HT1080 (cell line): ENCODE results near the gene ANKRD18A. TPM values are rescaled to one million over a fixed set of nuclear protein-coding genes. Genes with fewer than 3 reads are reported as not detected.
"Not testable (repeated sequence)": the region's sequence is repeated elsewhere in the genome, so short reads cannot be mapped to it uniquely, and the experiment has no call there.

Source experiments
- DNase-seq: peaks from one replicate; pipeline ENCODE4 v3.0.0-alpha.2; 2015; ENCODE audit warnings: low read depth
- small RNA-seq: library from RNA; depleted of rRNA; stranded (forward); fragments of <200 nt; gene quantifications from one replicate; pipeline ENCODE3, GENCODE V24; 2014
- total RNA-seq: library from RNA; depleted of rRNA; stranded (reverse); fragments of >200 nt; shearing (Covaris generic); gene quantifications from 2 replicates; pipeline ENCODE4 v1.2.3, GENCODE V29; 2014; rRNA removed

ANKRD18A gene
- total RNA-seq, 1 experiment from 2014 or later, result not detected

DNA sequence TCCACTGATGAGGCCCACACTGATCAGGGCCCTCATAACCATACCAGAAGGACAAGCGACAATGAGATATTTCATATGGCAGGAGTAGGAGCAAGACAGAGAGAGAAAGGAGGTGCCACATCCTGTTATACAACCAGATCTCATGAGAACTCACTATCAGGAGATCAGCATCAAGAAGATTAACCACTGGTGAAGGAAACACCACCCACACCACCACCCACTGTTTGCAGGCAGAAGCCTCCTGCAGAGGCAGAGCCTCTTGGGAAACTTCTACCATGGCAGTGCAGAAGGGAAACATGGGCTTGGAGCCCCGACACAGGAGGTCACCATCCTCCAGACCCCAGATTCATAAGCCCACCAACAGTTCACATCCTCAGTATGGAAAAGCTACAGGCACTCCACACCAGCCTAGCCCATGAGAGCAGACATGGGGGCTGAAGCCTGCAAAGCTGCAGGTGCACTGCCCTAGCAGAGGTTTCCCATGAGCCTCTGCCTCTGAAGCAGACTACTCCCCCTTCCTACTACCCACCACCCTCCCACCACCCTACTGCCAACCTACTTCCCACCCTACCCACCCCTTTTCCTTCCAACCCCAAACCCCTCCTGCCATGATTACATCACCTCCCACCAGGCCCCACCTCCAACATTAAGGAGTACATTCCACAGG is 73.8 kb downstream of the ANKRD18A start:
- not testable (repeated sequence) for DNase-seq

DNA sequence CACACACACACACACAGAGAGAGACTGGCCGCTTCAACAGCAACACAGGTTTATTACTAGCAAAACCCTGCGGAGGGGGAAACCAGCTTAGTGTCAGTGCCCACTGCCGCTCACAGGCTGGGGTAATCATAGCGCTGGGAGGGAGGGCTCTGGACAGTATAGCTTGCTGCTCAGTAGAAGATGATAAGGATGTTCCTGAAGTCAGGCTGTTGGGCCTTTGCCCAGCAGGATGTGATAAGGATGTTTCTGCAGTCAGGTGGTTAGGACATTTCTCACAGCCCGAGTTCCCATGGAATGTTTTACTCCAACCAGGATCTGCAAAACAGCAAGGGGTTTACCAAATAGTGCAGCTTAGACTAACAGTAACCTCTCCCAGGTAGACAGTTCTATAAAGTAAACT is 79.9 kb downstream of the ANKRD18A start:
- not testable (repeated sequence) for DNase-seq

DNA sequence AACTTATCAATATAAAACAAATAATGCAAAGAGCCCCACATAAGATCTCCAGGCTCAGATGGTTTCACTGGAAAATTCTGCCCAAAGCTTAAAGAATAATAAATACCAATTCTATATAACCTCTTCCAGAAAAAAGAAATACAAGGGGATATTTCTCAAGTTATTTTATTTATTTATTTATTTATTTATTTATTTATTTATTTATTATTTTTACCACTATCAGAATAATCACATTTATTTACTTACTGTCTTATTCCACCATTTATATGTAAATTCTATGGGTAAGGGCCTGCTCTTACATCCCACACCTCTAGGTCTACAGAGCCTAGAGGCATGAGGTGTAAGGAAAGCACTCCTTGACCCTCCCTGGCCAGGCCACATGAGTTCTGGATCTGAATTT is 91.1 kb downstream of the ANKRD18A start:
- no peak for DNase-seq

DNA sequence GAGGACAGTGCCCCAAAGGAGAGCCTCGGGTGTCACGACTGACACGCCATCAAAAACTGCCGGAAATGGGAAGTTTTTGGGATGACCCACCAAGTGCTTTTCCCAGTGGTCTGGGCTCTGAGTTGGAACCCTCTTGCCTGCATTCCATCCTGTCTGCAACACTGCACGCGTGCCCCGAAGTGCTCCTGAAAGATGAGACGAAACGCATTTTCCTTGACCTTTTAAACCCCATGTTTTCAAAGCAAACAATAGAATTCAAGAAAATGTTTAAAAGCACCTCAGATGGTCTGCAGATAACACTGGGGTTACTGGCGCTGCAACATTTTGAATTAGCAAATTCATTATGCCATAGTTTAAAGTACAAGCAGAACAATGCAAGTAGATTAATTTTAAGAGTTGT is 92.9 kb downstream of the ANKRD18A start:
- DNase-seq, result no peak

DNA sequence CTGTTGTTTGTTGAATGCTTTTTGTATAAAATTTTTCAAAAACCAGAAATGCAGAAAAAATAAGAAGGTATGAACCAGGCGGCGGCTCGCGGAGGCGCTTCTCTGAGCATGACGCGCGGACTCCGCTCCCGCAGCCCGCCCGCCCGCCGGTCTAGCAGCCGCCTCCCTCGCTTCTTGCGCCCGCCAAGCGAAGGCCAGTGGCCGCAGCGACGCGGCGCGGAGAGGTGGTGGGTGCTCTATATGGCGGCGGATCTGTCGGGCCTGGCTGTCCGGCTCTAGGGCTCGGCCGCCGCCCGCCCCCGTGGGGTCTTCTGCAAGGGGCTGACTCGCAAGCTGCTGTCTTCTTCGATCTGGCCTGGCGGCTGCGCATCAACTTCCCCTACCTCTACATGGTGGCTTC is 93.8 kb downstream of the ANKRD18A start:
- no peak for DNase-seq

DNA sequence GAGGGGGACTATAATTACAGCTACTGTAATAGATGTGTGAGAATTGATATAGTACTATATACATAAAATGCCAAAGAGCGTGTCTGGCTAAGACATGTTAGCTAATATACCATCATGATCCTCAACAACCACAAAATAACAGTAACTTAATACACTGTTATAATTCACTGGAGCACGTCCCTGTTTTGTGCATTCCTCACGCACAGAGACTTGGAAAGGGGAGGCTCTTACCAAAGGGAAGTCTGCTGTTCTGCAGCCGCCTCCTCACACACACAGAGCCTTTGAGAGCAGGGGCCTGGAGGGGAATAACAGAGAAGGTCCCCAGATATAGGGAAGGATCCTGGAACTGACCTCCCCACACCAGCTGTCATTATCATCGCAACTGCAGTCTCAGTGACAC is 97.3 kb downstream of the ANKRD18A start:
- DNase-seq, result no peak

DNA sequence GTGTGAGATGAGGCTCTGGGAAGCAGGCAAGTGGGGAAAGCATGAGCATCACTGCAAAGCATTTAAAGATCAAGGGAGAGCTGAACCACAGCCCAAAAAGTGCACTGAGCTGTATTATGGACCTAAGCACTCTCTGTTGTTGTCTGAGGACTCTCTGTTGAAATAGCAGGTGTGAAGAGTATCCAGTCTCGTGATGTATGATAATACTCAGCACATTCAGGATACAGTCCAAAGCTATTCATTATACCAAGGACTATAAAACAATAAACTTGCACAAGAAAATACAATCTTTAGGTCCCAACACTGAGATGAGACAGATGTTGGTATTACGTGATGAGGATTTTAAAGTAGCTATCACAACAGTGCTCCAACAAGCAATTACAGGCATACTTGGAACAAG is 98.6 kb downstream of the ANKRD18A start:
- DNase-seq, result no peak

Small RNA genes lying within 50 kb of the gene (small RNA-seq; reads per million reads assigned to genes)
- gene AL390726.1 (not detected), gene AL390726.2 (not detected), gene AL390726.3 (not detected), gene AL390726.4 (not detected), gene AL390726.5 (not detected)

Other genes with a start within 250 kb of the ANKRD18A start
- 27.5 and 30.9 TPM in 2 replicates for gene ALDH1B1, start 227.9 kb downstream of the ANKRD18A start, total RNA-seq
- 0.26 TPM in 1 of 2 replicates, not detected in the other for gene IGFBPL1, start 196.1 kb downstream of the ANKRD18A start, total RNA-seq
- gene FAM240B, start 99.5 kb upstream of the ANKRD18A start, total RNA-seq, result not detected in 2 replicates